CD4-positive, CD25-positive, alpha-beta regulatory T cell (primary cell): ENCODE data around the gene WNT4. TPM values are rescaled to one million over a fixed set of nuclear protein-coding genes. Genes with fewer than 3 reads are reported as not detected.
"Not testable (repeated sequence)": the region's sequence is repeated elsewhere in the genome, so short reads cannot be mapped to it uniquely, and the experiment has no call there.

ENCODE experiments used
- ATAC-seq, 2 donors: fragments of 150-1000 bp; cut with Tn5 transposase; one replicate each; pipeline ENCODE4 v1.10.0; 2021; ENCODE audit warnings: low read depth in 2 of 2, moderate number of reproducible peaks in 2 of 2, moderate library complexity in 1 of 2
- DNase-seq, 3 donors: peaks; one replicate each; pipeline versions ENCODE4 v3.0.0 to v3.0.0-alpha.2; 2012 to 2022; ENCODE audit warnings: mixed read lengths in 1 of 3
- H3K27ac ChIP-seq: one replicate; pipeline ENCODE4 v1.7.0; 2013; ENCODE audit warnings: mild to moderate bottlenecking, low read length; ENCODE audit not compliant: insufficient read depth, poor library complexity, severe bottlenecking
- H3K27me3 ChIP-seq: one replicate; pipeline ENCODE4 v1.7.0; 2013; ENCODE audit warnings: low read length; ENCODE audit not compliant: control insufficient read depth, insufficient read depth
- H3K36me3 ChIP-seq: one replicate; pipeline ENCODE4 v1.7.0; 2013; ENCODE audit warnings: mild to moderate bottlenecking, low read length, moderate library complexity; ENCODE audit not compliant: control insufficient read depth, insufficient read depth
- H3K4me1 ChIP-seq: 2 replicates; pipeline ENCODE4 v1.7.0; 2013; ENCODE audit warnings: mild to moderate bottlenecking, low read length; ENCODE audit not compliant: insufficient read depth, control insufficient read depth, poor library complexity, severe bottlenecking
- H3K4me3 ChIP-seq: one replicate; pipeline ENCODE4 v1.7.0; 2013; ENCODE audit warnings: low read depth, mild to moderate bottlenecking, low read length, moderate library complexity
- H3K9me3 ChIP-seq, 2 experiments: 1 replicate in 1 of 2; 2 replicates in 1 of 2; pipeline ENCODE4 v1.7.0; 2013; ENCODE audit warnings: low read length in 2 of 2, mild to moderate bottlenecking in 1 of 2, moderate library complexity in 1 of 2; ENCODE audit not compliant: control insufficient read depth in 2 of 2
- H3K27ac Mint-ChIP-seq, 3 donors: one replicate each; pipeline ENCODE4 v1.8.0; 2020 to 2022; ENCODE audit warnings: mild to moderate bottlenecking in 3 of 3, mixed read lengths in 3 of 3, moderate library complexity in 2 of 3
- H3K27me3 Mint-ChIP-seq: one replicate; pipeline ENCODE4 v1.8.0; 2022; ENCODE audit warnings: mild to moderate bottlenecking, mixed read lengths
- H3K36me3 Mint-ChIP-seq: one replicate; pipeline ENCODE4 v1.8.0; 2020; ENCODE audit warnings: mixed read lengths
- H3K4me1 Mint-ChIP-seq, 4 donors: one replicate each; pipeline ENCODE4 v1.8.0; 2020 to 2022; ENCODE audit warnings: mixed read lengths in 4 of 4, mild to moderate bottlenecking in 1 of 4
- H3K4me3 Mint-ChIP-seq, 4 donors: one replicate each; pipeline ENCODE4 v1.8.0; 2020 to 2022; ENCODE audit warnings: mild to moderate bottlenecking in 4 of 4, mixed read lengths in 4 of 4, moderate library complexity in 3 of 4
- H3K9me3 Mint-ChIP-seq, 7 donors: one replicate each; pipeline ENCODE4 v1.8.0; 2020 to 2022; ENCODE audit warnings: mixed read lengths in 7 of 7, mild to moderate bottlenecking in 3 of 7, moderate library complexity in 2 of 7
- polyA plus RNA-seq, 4 donors: library from polyadenylated mRNA; unstranded; fragments of 300-500 nt; fragmentation: Illumina TruSeq; gene quantifications; one replicate each; pipeline ENCODE4 v1.2.3, GENCODE V29; 2021
- total RNA-seq: library from RNA; stranded (reverse); gene quantifications from one replicate; pipeline ENCODE4 v1.2.3, GENCODE V29; 2022

The WNT4 gene
- total and polyA plus RNA-seq, 5 donors from 2014 or later, result 0.06 to 0.13 TPM; not detected in 3

- H3K4me3 ChIP-seq, result no peak overlapping the region
- DNase-seq (no peak), ATAC-seq (no peak)
- H3K9me3 Mint-ChIP-seq, result no peaks in the 10 kb centered on the region
- no peaks in the 10 kb centered on the region for H3K9me3 ChIP-seq
- peaks cover 13 to 74% (median 51%) of the 10 kb centered on the region in 4 donors for H3K4me1 Mint-ChIP-seq
- no peak overlapping the region for H3K27ac Mint-ChIP-seq
- H3K36me3 Mint-ChIP-seq, result peaks cover 33% of the 10 kb centered on the region
- H3K27me3 ChIP-seq, result no peaks in the 10 kb centered on the region
- no peaks in the 10 kb centered on the region for H3K27me3 Mint-ChIP-seq
- H3K4me3 Mint-ChIP-seq, result no peak overlapping the region
- H3K4me1 ChIP-seq, result peaks cover 25% of the 10 kb centered on the region
- peaks cover 75% of the 10 kb centered on the region for H3K36me3 ChIP-seq
- H3K27ac ChIP-seq, result no peak overlapping the region
These were observed 46.9 kb downstream of the WNT4 start for GRCh38 chr1:22096036-22096435.

GRCh38 chr1:22093513-22093912 is 49.4 kb downstream of the WNT4 start:
- Histone ChIP-seq H3K4me1 (peaks cover 37% of the 10 kb centered on the region), H3K9me3 (no peaks in the 10 kb centered on the region), H3K4me3 (no peak overlapping the region), H3K27me3 (no peaks in the 10 kb centered on the region), H3K27ac (no peak overlapping the region), H3K36me3 (peaks cover 78% of the 10 kb centered on the region)
- Mint-ChIP-seq H3K27me3 (no peaks in the 10 kb centered on the region), H3K4me3 (no peak overlapping the region), H3K9me3 (no peaks in the 10 kb centered on the region), H3K4me1 (peaks cover 25 to 74% (median 56%) of the 10 kb centered on the region in 4 donors), H3K27ac (peak overlapping the region in 1 of 3 donors; percentile 42), H3K36me3 (peaks cover 43% of the 10 kb centered on the region)
- ATAC-seq (no peak), DNase-seq (no peak)

GRCh38 chr1:22092026-22092768 is 50.7 kb downstream of the WNT4 start:
- not testable (repeated sequence) for H3K27me3 Mint-ChIP-seq, H3K4me3 ChIP-seq, H3K9me3 ChIP-seq, H3K9me3 Mint-ChIP-seq, H3K27me3 ChIP-seq
- H3K27ac ChIP-seq, result peak overlapping the region; percentile 52
- ATAC-seq (peak; percentile 86 to 90), DNase-seq (peak; percentile 31 to 95 (median 35))
- Mint-ChIP-seq H3K4me1 (peaks cover 34 to 78% (median 64%) of the 10 kb centered on the region in 4 donors), H3K4me3 (peak overlapping the region in 2 of 4 donors; percentile 50 to 61), H3K36me3 (peaks cover 49% of the 10 kb centered on the region), H3K27ac (peak overlapping the region in 2 of 3 donors; percentile 47 to 67)
- peaks cover 50% of the 10 kb centered on the region for H3K4me1 ChIP-seq
- H3K36me3 ChIP-seq, result peaks cover 80% of the 10 kb centered on the region

- H3K4me3 Mint-ChIP-seq, result peak overlapping the region in 3 of 4 donors; percentile 71 to 88 (median 81)
- peaks cover 56% of the 10 kb centered on the region for H3K36me3 Mint-ChIP-seq
- peaks cover 63% of the 10 kb centered on the region for H3K4me1 ChIP-seq
- peak overlapping the region; percentile 47 to 91 (median 85) for H3K27ac Mint-ChIP-seq
- peaks cover 39 to 87% (median 76%) of the 10 kb centered on the region in 4 donors for H3K4me1 Mint-ChIP-seq
- ATAC-seq (no peak), DNase-seq (no peak)
- no peaks in the 10 kb centered on the region for H3K9me3 ChIP-seq
- no peaks in the 10 kb centered on the region for H3K27me3 Mint-ChIP-seq
- peak overlapping the region; percentile 21 for H3K4me3 ChIP-seq
- H3K36me3 ChIP-seq, result peaks cover 80% of the 10 kb centered on the region
- H3K27ac ChIP-seq, result peak overlapping the region; percentile 61
- no peaks in the 10 kb centered on the region for H3K9me3 Mint-ChIP-seq
- no peaks in the 10 kb centered on the region for H3K27me3 ChIP-seq
These were observed 52.0 kb downstream of the WNT4 start for GRCh38 chr1:22090867-22091266.

GRCh38 chr1:22089787-22090186 is 53.1 kb downstream of the WNT4 start:
- Mint-ChIP-seq H3K36me3 (peaks cover 54% of the 10 kb centered on the region), H3K4me1 (peaks cover 44 to 92% (median 82%) of the 10 kb centered on the region in 4 donors), H3K4me3 (peak overlapping the region; percentile 77 to 89 (median 84)), H3K9me3 (no peaks in the 10 kb centered on the region), H3K27ac (peak overlapping the region; percentile 47 to 82 (median 79)), H3K27me3 (no peaks in the 10 kb centered on the region)
- no peaks in the 10 kb centered on the region for H3K9me3 ChIP-seq
- ATAC-seq, result peak in 1 of 2 donors; percentile 13
- DNase-seq, result peak in 2 of 3 donors; percentile 12 to 62
- peaks cover 71% of the 10 kb centered on the region for H3K4me1 ChIP-seq
- H3K27ac ChIP-seq, result peak overlapping the region; percentile 61
- peaks cover 80% of the 10 kb centered on the region for H3K36me3 ChIP-seq
- no peaks in the 10 kb centered on the region for H3K27me3 ChIP-seq
- peak overlapping the region; percentile 83 for H3K4me3 ChIP-seq

GRCh38 chr1:22089134-22089571 is 53.7 kb downstream of the WNT4 start:
- H3K9me3 ChIP-seq, result no peaks in the 10 kb centered on the region
- H3K4me1 Mint-ChIP-seq, result peaks cover 50 to 94% (median 83%) of the 10 kb centered on the region in 4 donors
- H3K4me3 Mint-ChIP-seq, result peak overlapping the region; percentile 77 to 89 (median 84)
- no peak for ATAC-seq
- H3K27me3 ChIP-seq, result no peaks in the 10 kb centered on the region
- peak overlapping the region; percentile 61 for H3K27ac ChIP-seq
- H3K36me3 Mint-ChIP-seq, result peaks cover 56% of the 10 kb centered on the region
- H3K27me3 Mint-ChIP-seq, result no peaks in the 10 kb centered on the region
- peak in 1 of 3 donors; percentile 36 for DNase-seq
- H3K36me3 ChIP-seq, result peaks cover 83% of the 10 kb centered on the region
- peaks cover 71% of the 10 kb centered on the region for H3K4me1 ChIP-seq
- H3K4me3 ChIP-seq, result peak overlapping the region; percentile 83
- peak overlapping the region; percentile 47 to 80 (median 79) for H3K27ac Mint-ChIP-seq
- no peaks in the 10 kb centered on the region for H3K9me3 Mint-ChIP-seq

- H3K27me3 Mint-ChIP-seq, result no peaks in the 10 kb centered on the region
- peaks cover 56% of the 10 kb centered on the region for H3K36me3 Mint-ChIP-seq
- H3K4me1 ChIP-seq, result peaks cover 76% of the 10 kb centered on the region
- H3K27ac ChIP-seq, result peak overlapping the region; percentile 61
- H3K36me3 ChIP-seq, result peaks cover 84% of the 10 kb centered on the region
- no peaks in the 10 kb centered on the region for H3K9me3 Mint-ChIP-seq
- DNase-seq (no peak), ATAC-seq (no peak)
- peak overlapping the region; percentile 83 for H3K4me3 ChIP-seq
- peaks cover 57 to 96% (median 84%) of the 10 kb centered on the region in 4 donors for H3K4me1 Mint-ChIP-seq
- peak overlapping the region; percentile 55 to 89 (median 84) for H3K4me3 Mint-ChIP-seq
- no peaks in the 10 kb centered on the region for H3K9me3 ChIP-seq
- H3K27ac Mint-ChIP-seq, result peak overlapping the region; percentile 47 to 80 (median 79)
- no peaks in the 10 kb centered on the region for H3K27me3 ChIP-seq
These were observed 54.6 kb downstream of the WNT4 start for GRCh38 chr1:22088331-22088730.
